ENCODE data around the gene P4HA1.

- TF ChIP-seq TAF1 (IDR thresholded peaks at IDR 0.05; ENCODE audit: borderline replicate concordance, low read depth, low read length) (no peak), POLR2AphosphoS5 (IDR thresholded peaks at IDR 0.05; ENCODE audit: low read depth, low read length) (no peak), POLR2A (IDR thresholded peaks at IDR 0.05; ENCODE audit: low read depth, low read length) (no peak)
These were observed 21.5 kb upstream of the P4HA1 start for GRCh38 chr10:73117976-73118743.
